Anterior cingulate cortex (tissue), 58 donors: ENCODE results near the gene FNDC3B.

ENCODE experiments used
- DNase-seq, 58 donors: peaks; one replicate each; lab custom pipeline; 2025; lab: John Stamatoyannopoulos, UW

Gene FNDC3B

DNA sequence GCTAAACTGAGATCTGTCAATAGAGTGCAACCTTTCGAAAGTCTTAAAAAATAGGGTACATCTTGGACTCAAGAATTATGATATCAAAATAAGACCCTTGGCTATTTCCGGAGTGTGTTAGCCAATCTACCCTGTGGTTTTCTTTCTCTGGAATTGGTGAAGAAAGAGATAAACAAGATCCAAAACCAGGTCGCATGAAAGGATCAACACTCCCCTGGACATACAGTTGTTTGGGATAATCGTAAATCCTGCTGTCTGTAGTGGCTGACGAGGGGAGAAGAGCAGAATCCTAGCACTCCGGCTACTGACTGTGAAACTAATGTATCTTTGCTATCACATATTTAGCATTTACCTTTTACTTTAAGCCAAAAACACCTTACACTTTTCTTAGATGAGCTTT is 30.9 kb downstream of the FNDC3B start:
- DNase-seq = no peak

DNA sequence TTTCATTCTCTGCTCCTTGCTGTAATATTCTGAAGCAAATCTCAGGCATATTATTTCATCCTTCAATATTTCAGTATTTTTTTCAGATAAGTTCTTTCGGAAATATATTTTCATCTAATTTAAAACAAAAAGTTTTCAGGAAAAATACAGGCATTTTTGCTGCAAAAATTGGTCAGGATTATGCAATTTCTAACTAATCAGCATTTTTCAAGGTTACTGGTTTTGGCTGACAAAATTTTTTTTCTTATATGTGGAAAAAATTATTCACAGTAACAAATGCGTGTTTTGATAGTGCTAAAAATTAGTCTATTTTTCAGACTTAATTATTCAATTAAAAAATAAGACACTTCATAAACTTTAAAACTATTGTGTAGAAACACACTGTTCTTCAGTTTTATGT is 31.4 kb downstream of the FNDC3B start:
- no peak for DNase-seq

DNA sequence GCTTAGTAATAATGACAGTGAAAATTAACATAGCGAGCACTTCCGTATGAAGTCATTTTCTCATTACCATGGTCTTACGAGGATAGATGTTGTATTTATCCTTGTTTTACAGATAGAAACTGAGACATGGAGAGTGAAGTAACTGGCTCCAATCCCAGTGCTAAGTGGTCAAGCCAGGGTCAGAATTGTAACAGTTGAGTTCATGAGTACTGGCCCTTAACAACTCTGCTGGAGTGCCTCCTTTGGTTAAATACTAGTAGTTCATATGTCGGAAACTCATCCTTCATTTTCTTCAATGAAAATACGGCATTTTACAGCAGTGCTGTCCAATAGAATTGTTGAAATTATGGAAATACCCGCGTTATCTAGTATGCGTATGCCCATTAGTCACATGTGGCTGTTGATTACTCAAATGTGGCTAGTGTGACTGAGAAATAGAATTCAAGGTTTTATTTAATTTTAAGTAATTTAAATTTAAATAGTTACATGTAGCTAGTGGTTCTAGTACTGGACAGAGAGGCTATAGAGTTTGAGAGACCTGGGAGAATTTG is 32.5 kb downstream of the FNDC3B start:
- DNase-seq = no peak

DNA sequence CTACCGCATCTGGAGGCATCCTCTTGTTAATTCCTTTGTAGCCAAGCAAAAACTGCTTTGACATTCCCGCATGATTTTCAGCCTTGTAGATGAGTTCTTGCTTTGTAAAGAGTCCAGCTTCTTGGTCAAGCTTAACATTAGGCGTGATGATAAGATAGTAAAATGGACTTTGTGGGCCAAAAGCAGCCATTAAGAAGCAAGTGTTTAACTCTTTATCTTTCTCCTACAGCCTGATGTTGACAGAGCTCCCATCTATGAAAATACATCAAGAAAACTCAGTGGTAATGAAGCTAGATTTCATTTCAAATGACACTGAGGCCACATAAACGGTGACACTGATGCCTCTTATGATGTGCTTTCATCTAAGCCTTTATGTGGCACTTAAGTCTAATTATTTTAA is 33.2 kb downstream of the FNDC3B start:
- no peak for DNase-seq

DNA sequence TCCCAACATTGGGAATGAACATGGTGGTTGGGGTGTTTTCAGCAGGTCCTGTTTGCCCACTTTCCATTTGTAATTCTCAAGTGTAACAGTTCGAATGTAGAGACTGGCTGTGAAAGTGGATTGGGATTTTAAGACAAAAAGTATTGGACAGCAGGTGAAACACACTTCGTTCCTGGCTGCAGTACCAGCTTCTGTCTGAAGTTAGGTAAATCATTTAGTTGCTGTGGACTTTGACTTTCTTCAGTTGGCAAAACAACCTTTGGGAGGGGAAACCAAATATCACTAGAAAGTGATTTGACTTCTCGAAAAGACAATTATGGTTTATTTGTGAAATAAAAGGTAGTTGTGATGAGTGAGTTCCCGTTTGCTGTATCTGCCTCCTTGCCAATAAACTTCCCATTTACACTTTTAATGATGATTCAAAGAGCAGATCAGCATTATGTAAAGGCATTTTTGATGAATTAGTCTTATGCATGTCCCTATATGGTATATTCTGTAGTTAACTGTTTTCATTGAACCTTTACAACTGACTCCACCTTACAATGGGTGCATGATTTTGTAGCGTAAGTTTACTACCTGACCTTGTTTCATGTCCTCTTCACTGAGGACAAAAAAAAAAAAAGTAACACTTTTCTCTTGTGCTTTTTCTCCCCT is 34.0 kb downstream of the FNDC3B start:
- no peak for DNase-seq

DNA sequence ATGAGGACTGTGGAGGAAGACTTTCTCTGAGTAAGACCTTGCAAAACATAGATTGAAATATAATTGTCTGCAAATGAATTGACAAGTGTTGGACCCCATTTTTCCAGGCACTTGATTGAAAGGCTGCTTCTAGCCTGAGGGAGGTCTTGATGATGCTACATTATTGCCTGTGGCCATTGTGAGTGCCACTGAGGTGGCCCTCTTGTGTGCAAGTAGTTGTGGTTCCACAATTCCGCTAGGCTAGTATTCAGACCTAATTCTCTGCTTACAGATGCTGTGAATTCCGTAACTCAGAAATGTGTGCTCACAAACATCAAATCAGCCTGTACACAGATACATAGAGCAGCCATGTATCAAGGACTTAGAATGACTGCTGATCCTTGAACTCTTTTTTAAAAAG is 34.7 kb downstream of the FNDC3B start:
- no peak for DNase-seq

DNA sequence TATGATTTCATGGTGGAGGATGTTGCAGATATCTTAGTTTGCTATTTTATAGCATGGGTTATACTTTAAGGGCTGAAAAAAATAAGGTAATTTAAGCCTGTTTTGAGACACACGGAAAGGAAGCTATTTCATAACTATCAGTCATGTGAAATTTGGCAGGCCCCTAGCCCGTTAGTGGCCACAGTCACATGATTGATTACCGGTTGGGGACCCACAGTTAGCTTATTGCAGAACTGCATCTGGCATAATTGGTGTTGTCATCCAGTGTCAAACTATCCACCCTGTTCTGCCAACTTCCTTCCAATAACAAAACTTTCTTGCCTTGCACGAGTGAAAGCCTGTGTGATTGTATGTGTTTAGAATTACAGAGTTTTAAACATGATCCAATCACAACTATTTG is 35.2 kb downstream of the FNDC3B start:
- no peak for DNase-seq

DNA sequence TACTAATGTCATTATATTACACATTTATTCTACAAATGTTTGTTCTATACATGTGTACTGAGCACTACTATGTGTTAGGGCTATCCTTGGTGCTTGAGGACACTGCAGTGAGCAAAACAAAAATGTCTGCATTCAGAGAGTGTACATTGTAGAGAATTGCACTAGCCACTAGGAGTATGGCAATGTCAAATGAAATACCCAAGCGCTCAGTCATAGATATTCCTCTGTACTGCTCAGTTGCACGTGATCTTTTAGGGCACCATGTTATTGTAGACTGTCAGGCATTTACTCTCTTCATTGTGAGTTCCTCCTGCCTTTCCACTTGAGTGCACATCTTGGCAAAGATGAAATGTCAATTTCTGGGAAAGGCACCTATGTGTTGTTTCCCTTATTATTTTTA is 36.8 kb downstream of the FNDC3B start:
- no peak for DNase-seq

DNA sequence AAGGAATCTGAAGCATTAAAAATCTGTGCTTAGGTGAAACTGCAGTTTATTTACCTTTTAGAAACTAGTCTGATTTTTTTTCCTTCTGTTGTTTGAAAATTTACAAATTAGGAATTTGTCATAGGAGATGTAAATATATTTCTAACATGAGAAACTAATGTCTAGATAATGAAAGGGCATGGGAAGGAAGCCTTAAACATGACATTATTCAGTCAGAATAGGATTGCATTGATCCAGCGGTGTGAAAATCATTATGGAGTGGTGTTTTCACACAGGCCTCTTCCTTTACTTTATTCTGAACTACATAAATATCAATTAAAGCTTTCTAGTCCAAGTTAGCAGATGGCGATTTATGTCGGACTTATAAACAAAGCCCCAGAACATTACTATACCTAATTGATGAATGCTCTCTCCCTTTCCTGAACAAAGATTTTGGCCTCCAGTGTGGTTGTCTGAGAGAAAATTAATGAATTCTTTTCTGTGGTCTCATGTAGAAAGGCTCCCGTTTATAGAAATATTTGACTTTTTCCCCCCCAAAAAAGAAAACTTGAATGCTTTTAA is 37.9 kb downstream of the FNDC3B start:
- DNase-seq = no peak

DNA sequence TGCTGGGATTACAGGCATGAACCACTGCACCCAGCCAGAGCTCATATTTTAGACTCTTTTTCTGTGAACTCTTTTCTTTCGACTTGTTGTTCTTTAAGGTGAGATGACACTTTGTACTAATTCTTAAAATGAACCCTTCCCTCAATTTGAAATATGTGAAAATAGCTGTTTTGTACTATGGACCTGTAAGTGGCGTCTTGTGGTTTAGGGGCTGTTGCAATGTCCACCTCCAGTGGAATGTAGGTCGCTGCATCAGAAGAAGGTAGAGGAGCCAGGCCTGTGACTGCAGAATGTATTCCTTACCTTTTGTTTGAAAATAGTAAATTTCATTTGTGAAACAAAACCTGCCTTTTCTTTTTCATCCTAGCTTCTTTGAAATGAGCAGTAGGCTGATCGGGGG is 38.9 kb downstream of the FNDC3B start:
- DNase-seq = no peak

DNA sequence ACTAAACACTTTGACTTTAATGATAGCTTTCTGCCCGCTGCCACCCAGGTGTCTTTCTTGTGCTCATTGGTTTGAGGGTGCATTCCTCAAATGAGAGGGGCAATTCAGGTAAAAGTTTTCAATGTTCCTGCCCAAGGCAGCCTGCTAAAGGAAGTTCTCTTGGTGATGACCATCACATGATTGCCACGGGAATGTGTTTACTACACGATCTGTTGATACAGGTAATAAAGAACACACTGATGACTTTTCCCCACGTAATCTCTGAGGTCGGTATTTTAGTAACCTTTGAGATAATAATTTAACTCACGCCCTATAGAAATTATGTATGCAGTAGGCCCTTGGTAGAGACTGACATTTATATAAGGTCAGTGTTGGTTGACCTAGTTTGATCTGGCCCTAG is 39.3 kb downstream of the FNDC3B start:
- no peak for DNase-seq

DNA sequence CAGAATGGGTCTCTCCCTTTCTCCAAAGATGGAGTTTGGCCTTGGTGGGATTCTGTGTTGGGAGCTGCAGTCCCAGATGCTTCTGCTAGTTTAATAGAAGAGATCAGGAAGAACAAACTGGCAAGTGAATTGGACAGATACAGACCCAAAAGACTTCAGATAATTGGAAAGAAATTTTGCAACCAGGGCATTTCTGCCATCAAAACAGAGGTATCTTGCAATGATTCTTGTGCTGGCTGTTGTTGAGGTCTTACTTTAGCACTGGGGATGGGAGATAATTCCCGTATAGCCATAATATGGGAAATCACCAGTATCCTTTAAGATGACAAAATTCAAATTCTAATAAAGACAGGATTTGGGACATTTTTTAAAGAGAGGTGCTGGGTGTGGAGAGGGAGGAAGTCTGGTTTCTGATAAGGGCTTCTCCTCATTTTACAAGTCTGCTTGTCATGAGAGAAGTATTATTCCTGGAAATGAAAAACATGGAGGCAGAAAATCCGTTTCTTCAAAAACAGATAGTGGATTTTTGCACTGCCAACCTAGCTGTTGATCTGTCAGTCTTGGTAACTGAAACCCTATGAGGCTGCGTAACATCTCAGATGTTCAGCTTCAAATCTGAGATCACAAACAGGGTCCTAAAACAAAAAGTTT is 40.1 kb downstream of the FNDC3B start:
- no peak for DNase-seq

DNA sequence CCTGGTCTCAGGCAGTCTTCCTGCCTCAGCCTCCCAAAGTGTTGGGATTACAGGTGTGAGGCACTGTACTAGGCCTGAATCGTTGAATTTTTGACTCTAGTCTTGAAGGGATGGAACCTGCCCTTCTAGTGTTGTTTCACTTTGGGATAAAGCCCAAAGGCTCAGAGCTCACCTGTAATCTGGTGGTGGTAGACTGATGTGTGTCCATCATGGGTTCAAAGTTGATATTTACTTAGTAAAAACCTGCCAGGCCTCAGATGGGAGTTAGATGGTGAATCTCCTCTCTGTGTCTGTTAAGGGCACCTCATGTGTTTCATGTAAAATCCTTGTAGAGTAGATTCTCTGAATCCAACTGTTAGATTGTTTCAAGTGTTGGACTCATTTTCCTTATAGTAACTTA is 41.1 kb downstream of the FNDC3B start:
- DNase-seq = no peak

DNA sequence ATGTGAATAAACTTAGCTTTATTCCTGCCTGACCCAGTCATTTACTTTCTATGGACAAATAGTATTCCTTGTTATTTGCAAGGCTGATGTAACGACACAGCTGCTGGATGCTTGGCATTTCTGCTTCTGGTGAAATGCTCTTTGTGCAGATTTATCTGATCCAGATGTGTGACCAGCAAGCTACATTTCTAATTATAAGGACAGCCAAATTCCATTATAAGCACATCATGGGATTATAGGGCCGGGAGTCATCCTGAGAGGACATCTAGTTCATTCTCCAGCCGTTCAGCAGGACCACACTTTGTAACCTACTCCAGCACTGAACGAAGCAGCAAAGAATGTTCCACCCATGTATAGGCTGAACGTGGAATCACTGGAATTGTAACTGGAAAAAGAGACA is 42.9 kb downstream of the FNDC3B start:
- DNase-seq = peak in 3 of 58 donors; percentile 4 to 39 (median 4)

DNA sequence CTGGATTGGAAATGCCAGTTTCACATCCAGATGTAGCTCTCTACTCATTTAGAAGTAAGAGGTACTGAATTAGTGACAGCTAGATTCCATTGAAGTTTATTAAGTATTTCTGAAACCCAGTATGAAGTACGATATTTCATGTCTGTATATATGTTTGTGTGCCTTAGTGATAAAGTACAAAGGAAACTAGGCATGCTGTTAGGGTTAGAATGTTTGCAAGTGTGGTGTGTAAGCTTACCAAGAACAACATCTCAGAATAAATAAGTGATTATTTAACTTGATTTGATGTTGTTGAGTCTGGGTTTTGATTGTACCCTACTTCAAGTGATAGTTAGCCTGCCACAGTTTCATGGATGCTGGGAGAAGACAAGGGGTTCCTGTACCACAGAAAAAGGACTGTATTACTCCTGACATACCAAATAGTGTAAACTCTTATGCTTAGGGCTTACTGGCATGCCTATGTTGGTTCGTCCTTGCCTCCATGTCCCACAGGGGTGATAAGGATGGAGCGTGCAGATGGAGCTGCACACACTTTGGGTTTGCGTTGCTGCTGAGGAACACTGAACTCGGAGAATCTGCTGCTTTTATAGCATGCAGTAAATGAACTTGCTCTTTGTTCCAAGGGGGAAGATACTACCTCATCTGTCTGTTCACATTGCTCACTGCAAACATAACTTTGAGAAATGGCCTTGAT is 43.6 kb downstream of the FNDC3B start:
- no peak for DNase-seq

DNA sequence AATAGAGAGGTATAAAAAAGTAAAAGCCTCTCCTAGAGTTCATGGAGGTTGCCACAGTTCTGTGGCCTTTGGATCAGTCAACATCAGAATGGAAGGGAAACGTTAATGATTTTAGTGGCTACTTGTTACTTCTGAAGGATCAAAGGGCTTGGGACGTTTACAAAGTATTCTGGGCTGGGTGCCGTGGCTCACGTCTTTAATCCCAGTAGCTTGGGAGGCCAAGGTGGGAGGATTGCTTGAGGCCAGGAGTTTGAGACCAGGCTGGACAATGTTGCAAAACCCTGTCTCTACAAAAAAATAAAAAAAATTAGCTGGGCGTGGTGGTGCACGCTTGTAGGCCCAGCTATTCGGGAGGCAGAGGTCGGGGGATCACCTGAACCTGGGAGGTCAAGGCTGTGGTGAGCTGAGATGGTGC is 44.6 kb downstream of the FNDC3B start:
- no peak for DNase-seq

DNA sequence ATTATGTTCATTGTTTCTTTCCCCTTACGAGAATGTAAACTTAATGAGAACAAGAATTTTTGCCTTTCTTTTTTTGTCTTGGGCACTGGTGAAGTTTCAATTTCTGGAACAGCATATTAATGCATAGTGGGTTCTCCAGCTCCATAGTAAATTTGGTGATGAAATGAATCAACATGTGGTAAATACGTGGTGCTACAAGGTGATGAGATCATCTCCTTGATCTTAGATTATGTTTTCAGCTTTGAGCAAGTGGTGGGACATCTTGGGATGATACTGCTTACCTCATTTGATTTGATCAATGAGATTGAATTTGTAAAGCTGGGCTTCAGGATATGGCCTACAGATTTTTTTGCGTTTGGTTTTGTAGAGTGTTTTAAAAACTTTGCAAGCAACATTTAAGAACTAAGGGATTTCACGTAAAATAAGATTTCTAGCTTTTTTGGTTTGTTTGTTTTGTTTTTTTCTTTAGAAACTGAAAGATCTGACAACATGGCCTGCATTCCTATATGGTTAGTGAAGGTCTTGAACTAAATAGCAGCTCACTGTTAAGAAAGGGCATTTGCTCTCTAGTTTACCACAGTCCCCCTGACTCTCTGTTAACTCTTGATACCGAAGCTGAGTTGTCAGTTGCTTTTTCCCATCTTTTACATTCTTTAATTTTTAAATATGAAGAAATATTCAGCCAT is 45.6 kb downstream of the FNDC3B start:
- DNase-seq = no peak

DNA sequence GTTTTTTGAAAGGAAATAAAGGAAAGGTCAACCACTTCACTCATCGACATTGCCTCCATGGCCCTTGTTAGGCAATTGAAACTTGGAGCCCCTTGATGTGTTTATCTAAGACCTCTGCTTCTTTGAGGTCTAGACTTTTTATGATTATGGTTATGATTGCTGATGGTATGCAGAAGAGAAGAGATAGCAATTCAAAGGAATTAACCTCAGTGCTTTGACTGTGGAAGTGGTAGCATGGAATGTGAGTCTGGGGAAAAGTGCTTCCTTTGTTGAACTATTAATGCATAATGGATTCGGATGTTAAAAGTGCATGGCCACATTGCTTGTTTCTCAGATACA is 46.1 kb downstream of the FNDC3B start:
- no peak for DNase-seq

DNA sequence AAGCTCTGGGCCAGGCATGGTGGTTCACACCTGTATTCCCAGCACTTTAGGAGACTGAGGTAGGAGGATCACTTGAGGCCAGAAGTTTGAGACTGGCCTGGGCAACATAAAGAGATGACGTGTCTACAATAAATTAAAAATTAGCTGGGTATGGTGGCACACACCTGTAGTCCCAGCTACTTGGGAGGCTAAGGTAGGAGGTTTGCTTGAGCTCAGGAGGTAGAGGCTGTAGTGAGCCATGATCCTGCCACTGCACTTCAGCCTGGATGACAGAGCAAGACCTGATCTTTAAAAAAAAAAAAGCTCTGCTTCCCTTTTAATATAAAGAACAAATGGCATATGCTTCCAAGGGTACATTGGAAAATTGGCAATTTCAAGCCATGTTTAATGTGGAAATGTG is 46.7 kb downstream of the FNDC3B start:
- no peak for DNase-seq

DNA sequence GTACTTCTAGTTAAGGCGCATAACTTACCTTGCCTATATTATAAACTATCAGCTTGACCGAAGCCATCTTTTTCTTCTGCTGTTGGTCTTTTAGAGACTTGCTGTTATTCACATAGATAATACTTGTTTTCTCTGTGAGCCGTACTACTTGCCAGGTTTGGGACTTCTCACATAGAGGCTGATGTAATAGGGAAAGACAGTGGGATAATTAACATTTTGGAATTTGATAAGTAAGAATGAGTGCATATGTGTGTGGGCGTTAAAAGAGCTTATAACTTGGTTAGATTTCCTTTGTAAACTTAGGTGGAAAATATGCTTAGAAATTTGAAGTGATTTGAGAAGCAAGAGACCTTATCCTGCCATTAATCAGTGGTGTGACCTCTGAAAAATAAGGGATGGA is 47.8 kb downstream of the FNDC3B start:
- no peak for DNase-seq
